ENCODE data around the gene DLST. TPM values are rescaled to one million over a fixed set of nuclear protein-coding genes. Genes with fewer than 3 reads are reported as not detected.

Gene DLST
- total RNA-seq, 1 donor from 2014 or later: 52.2 TPM

- H3K4me3 ChIP-seq: no peak overlapping the region
- Mint-ChIP-seq H3K4me3 (no peak overlapping the region), H3K36me3 (no peaks in the 10 kb centered on the region), H3K9me3 (no peaks in the 10 kb centered on the region), H3K27me3 (ENCODE audit: insufficient read depth, low read depth) (peaks cover 10% of the 10 kb centered on the region), H3K27ac (no peak overlapping the region), H3K4me1 (peaks cover 16% of the 10 kb centered on the region)
- H3K9ac ChIP-seq: no peak overlapping the region
- peaks cover 9% of the 10 kb centered on the region for H3F3A ChIP-seq (ENCODE audit: low read depth)
- no peak overlapping the region for H3K4me2 ChIP-seq
- no peaks in the 10 kb centered on the region for H3K79me2 ChIP-seq (ENCODE audit: low read depth)
- no peak overlapping the region for H3K27ac ChIP-seq
- no peak overlapping the region for H2AFZ ChIP-seq (replicated peaks)
- H3K9me3 ChIP-seq (ENCODE audit: low read depth): no peaks in the 10 kb centered on the region
- peaks cover 6% of the 10 kb centered on the region for H3K4me1 ChIP-seq
- H3K27me3 ChIP-seq: no peaks in the 10 kb centered on the region
- no peak for TF ChIP-seq EZH2phosphoT487 (IDR thresholded peaks at IDR 0.05)
- TF ChIP-seq EZH2 (IDR thresholded peaks at IDR 0.05): no peak
- TF ChIP-seq, protein P1, sequence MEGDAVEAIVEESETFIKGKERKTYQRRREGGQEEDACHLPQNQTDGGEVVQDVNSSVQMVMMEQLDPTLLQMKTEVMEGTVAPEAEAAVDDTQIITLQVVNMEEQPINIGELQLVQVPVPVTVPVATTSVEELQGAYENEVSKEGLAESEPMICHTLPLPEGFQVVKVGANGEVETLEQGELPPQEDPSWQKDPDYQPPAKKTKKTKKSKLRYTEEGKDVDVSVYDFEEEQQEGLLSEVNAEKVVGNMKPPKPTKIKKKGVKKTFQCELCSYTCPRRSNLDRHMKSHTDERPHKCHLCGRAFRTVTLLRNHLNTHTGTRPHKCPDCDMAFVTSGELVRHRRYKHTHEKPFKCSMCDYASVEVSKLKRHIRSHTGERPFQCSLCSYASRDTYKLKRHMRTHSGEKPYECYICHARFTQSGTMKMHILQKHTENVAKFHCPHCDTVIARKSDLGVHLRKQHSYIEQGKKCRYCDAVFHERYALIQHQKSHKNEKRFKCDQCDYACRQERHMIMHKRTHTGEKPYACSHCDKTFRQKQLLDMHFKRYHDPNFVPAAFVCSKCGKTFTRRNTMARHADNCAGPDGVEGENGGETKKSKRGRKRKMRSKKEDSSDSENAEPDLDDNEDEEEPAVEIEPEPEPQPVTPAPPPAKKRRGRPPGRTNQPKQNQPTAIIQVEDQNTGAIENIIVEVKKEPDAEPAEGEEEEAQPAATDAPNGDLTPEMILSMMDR (IDR thresholded peaks at IDR 0.05): no peak
- H3K36me3 ChIP-seq: no peaks in the 10 kb centered on the region
- H4K20me1 ChIP-seq (ENCODE audit: low read depth): no peaks in the 10 kb centered on the region
- no peak for DNase-seq (ENCODE audit: low spot score)
Observed at GRCh38 chr14:74948228-74949175, 66.8 kb downstream of the DLST start.

DNA sequence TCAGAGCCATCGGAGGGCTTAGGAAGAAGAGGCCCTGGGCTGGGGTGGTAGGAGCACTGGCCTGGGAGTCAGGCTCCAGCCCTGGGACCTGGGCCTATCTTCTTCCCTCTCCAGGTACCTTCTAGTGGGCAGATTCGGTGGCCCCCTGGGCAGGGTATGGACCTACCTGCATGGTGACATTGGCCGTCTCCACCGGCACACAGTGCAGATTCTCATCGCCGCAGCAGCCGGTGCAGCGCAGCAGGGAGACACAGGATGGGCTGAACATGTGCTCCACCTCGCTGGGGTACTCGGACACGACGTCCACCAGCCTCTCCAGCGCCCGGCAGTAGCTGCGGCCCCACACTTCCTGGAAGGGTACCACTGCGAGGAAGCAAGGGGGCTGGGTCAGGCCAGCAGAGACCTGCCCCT lies 67.5 kb downstream of the DLST start:
- Histone ChIP-seq H3K27ac (no peak overlapping the region), H3K4me3 (no peak overlapping the region), H3K36me3 (no peaks in the 10 kb centered on the region), H2AFZ (replicated peaks) (no peak overlapping the region), H3K79me2 (ENCODE audit: low read depth) (no peaks in the 10 kb centered on the region), H3K9ac (no peak overlapping the region), H3F3A (ENCODE audit: low read depth) (peaks cover 9% of the 10 kb centered on the region), H4K20me1 (ENCODE audit: low read depth) (no peaks in the 10 kb centered on the region), H3K4me1 (peaks cover 10% of the 10 kb centered on the region), H3K27me3 (peaks cover 3% of the 10 kb centered on the region), H3K4me2 (no peak overlapping the region), H3K9me3 (ENCODE audit: low read depth) (no peaks in the 10 kb centered on the region)
- H3K27me3 Mint-ChIP-seq (ENCODE audit: insufficient read depth, low read depth): peaks cover 10% of the 10 kb centered on the region
- no peak overlapping the region for H3K4me3 Mint-ChIP-seq
- H3K27ac Mint-ChIP-seq: no peak overlapping the region
- DNase-seq (ENCODE audit: low spot score): no peak
- H3K36me3 Mint-ChIP-seq: no peaks in the 10 kb centered on the region
- H3K4me1 Mint-ChIP-seq: peaks cover 18% of the 10 kb centered on the region
- no peaks in the 10 kb centered on the region for H3K9me3 Mint-ChIP-seq
- TF ChIP-seq, protein P1 (IDR thresholded peaks at IDR 0.05): no peak
- no peak for TF ChIP-seq EZH2 (IDR thresholded peaks at IDR 0.05)
- no peak for TF ChIP-seq EZH2phosphoT487 (IDR thresholded peaks at IDR 0.05)

DNA sequence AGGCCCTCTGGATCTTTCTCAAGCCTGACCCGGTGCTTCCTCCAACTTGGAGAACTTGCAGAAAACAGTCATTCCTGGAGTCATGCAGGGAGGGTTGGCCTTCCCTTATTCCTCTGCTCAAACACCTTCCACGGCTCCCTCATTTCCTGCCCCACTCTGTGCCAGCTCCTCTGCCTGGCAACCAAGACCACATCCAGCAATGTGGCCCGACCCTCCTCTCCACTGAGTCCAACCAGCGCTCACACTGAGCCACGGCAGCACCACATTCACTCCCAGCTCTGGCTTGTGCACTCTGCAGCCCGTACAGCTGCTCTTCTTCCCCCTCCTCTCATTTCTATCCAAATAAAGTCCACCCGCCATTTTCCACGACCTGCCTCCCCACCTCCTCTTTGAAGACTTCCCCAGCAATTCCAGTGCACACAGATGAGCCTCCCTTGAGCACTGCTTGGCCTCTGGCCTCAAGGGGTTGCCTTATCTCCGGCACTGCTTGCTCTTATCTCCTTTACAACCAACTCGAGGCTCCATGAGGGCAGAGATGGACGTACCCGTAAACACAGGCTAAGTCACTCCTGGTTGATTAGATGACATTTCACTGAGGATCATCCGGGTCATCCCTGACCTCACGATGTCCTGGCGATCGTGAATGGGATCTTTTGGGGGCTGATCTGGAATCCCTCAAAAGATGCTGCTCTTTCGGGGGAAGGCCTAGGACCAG lies 68.3 kb downstream of the DLST start:
- H3K27ac ChIP-seq: no peak overlapping the region
- H4K20me1 ChIP-seq (ENCODE audit: low read depth): no peaks in the 10 kb centered on the region
- peaks cover 11% of the 10 kb centered on the region for H3K27me3 ChIP-seq
- peaks cover 9% of the 10 kb centered on the region for H3F3A ChIP-seq (ENCODE audit: low read depth)
- H3K9me3 ChIP-seq (ENCODE audit: low read depth): no peaks in the 10 kb centered on the region
- no peak for DNase-seq (ENCODE audit: low spot score)
- Mint-ChIP-seq H3K4me3 (no peak overlapping the region), H3K4me1 (peaks cover 18% of the 10 kb centered on the region), H3K27me3 (ENCODE audit: insufficient read depth, low read depth) (peaks cover 10% of the 10 kb centered on the region), H3K9me3 (no peaks in the 10 kb centered on the region), H3K27ac (peak overlapping the region; percentile 81), H3K36me3 (no peaks in the 10 kb centered on the region)
- H2AFZ ChIP-seq (replicated peaks): no peak overlapping the region
- H3K4me3 ChIP-seq: no peak overlapping the region
- no peaks in the 10 kb centered on the region for H3K79me2 ChIP-seq (ENCODE audit: low read depth)
- H3K36me3 ChIP-seq: no peaks in the 10 kb centered on the region
- no peak overlapping the region for H3K9ac ChIP-seq
- TF ChIP-seq EZH2 (IDR thresholded peaks at IDR 0.05): no peak
- TF ChIP-seq, protein P1 (IDR thresholded peaks at IDR 0.05): no peak
- TF ChIP-seq EZH2phosphoT487 (IDR thresholded peaks at IDR 0.05): no peak
- peaks cover 14% of the 10 kb centered on the region for H3K4me1 ChIP-seq
- H3K4me2 ChIP-seq: no peak overlapping the region
